Ovary (tissue), 3 donors: ENCODE results near the gene ZNF266.
A peak's percentile ranks its signal among the peaks of the same experiment; 100 is the strongest.

Source experiments
- CTCF ChIP-seq, 3 donors: fragments of 450-650 bp in 2 of 3; fragments of 200-600 bp in 1 of 3; IDR thresholded peaks; one replicate each; pipeline versions ENCODE4 v1.5.1 to v1.8.0; 2016 to 2022; ENCODE audit warnings: antibody characterized with exemption in 3 of 3, mild to moderate bottlenecking in 1 of 3
- EP300 ChIP-seq: sonication (generic); formaldehyde crosslinking; IDR thresholded peaks from one replicate; pipeline ENCODE4 v1.6.1; 2017; ENCODE audit warnings: antibody characterized with exemption
- POLR2A ChIP-seq: fragments of 450-650 bp; IDR thresholded peaks from one replicate; pipeline ENCODE4 v1.6.1; 2017; ENCODE audit warnings: antibody characterized with exemption, mild to moderate bottlenecking, moderate library complexity
- donor health status: DM: no; HTN: no; CAD: no.

- TF ChIP-seq CTCF (IDR thresholded peaks at IDR 0.05) (peak; percentile 61 to 89 (median 87)), POLR2A (no peak), EP300 (no peak)
Observed at GRCh38 chr19:9435279-9436268, at the start of gene ZNF266.
